IMR-90 (cell line): ENCODE measurements around the gene HDGFL1. TPM values are rescaled to one million over a fixed set of nuclear protein-coding genes. Genes with fewer than 3 reads are reported as not detected.

Experiments used
- ATAC-seq: fragments of 200-7000 bp; cut with Tn5 transposase; 2 replicates; pipeline ENCODE4 v1.9.1; 2020; ENCODE audit warnings: low read depth, mild to moderate bottlenecking, moderate library complexity
- BruUV-seq: library from RNA; stranded (reverse); fragments of 400-500 nt; replicated peaks from 2 replicates; lab custom pipeline; 2021; lab: Mats Ljungman, UMichigan
- CTCF ChIA-PET: fragments of 300-600 bp; formaldehyde crosslinking; extraction: SDS; loops from one replicate; lab custom pipeline; 2021; ENCODE audit warnings: antibody characterized with exemption; lab: Yijun Ruan, JAX
- POLR2A ChIA-PET: fragments of 300-600 bp; sonication (Branson Sonifier 250); formaldehyde crosslinking; loops from one replicate; lab custom pipeline; 2022; ENCODE audit warnings: antibody characterized with exemption; ENCODE audit not compliant: unreplicated experiment; lab: Charles Lee
- DNase-seq: peaks from one replicate; pipeline ENCODE4 v3.0.0; 2013
- H2AFZ ChIP-seq: replicated peaks from 2 replicates; pipeline ENCODE3; 2013; ENCODE audit warnings: low read length, mild to moderate bottlenecking; ENCODE audit not compliant: poor library complexity
- H2AK5ac ChIP-seq: 2 replicates; pipeline ENCODE4 v1.6.1; 2013; ENCODE audit warnings: low read depth, low read length, inconsistent platforms
- H2AK9ac ChIP-seq: replicated peaks from 2 replicates; pipeline ENCODE3; 2013; ENCODE audit warnings: mild to moderate bottlenecking, low read depth, low read length, moderate library complexity; ENCODE audit not compliant: poor library complexity
- H2BK120ac ChIP-seq: 2 replicates; pipeline ENCODE4 v1.6.1; 2013; ENCODE audit warnings: low read depth, low read length, inconsistent platforms
- H2BK15ac ChIP-seq: 3 replicates; pipeline ENCODE4 v1.6.1; 2013; ENCODE audit warnings: low read depth, low read length, inconsistent platforms
- H2BK20ac ChIP-seq: 2 replicates; pipeline ENCODE4 v1.6.1; 2013; ENCODE audit warnings: low read depth, mild to moderate bottlenecking, inconsistent platforms, low read length, moderate library complexity
- H2BK5ac ChIP-seq: 2 replicates; pipeline ENCODE4 v1.6.1; 2013; ENCODE audit warnings: mild to moderate bottlenecking, low read depth, low read length, inconsistent platforms; ENCODE audit not compliant: poor library complexity, severe bottlenecking
- H3K14ac ChIP-seq: replicated peaks from 2 replicates; pipeline ENCODE4 v1.6.1; 2013; ENCODE audit warnings: low read depth, low read length, inconsistent platforms
- H3K18ac ChIP-seq: 2 replicates; pipeline ENCODE4 v1.6.1; 2013; ENCODE audit warnings: low read depth, low read length, control low read depth
- H3K23ac ChIP-seq: 2 replicates; pipeline ENCODE4 v1.6.1; 2013; ENCODE audit warnings: low read depth, low read length, inconsistent platforms
- H3K27ac ChIP-seq: 2 replicates; pipeline ENCODE4 v1.5.1; 2013; ENCODE audit warnings: mild to moderate bottlenecking, control low read depth, low read length; ENCODE audit not compliant: insufficient read depth
- H3K27me3 ChIP-seq: 2 replicates; pipeline ENCODE4 v1.6.1; 2013; ENCODE audit warnings: low read length; ENCODE audit not compliant: control insufficient read depth, insufficient read depth
- H3K36me3 ChIP-seq: 2 replicates; pipeline ENCODE4 v1.6.1; 2013; ENCODE audit warnings: low read length, mixed read lengths; ENCODE audit not compliant: control insufficient read depth, insufficient read depth
- H3K4ac ChIP-seq: 2 replicates; pipeline ENCODE4 v1.6.1; 2013; ENCODE audit warnings: low read depth, low read length, inconsistent platforms
- H3K4me1 ChIP-seq: 2 replicates; pipeline ENCODE4 v1.6.1; 2013; ENCODE audit warnings: low read length, mixed read lengths; ENCODE audit not compliant: control insufficient read depth, insufficient read depth
- H3K4me2 ChIP-seq: 2 replicates; pipeline ENCODE4 v1.6.1; 2013; ENCODE audit warnings: low read depth, mild to moderate bottlenecking, control low read depth, low read length, moderate library complexity
- H3K4me3 ChIP-seq: 2 replicates; pipeline ENCODE4 v1.5.1; 2013; ENCODE audit warnings: low read depth, mild to moderate bottlenecking, control low read depth, low read length, moderate library complexity; ENCODE audit not compliant: insufficient read depth
- H3K56ac ChIP-seq: 2 replicates; pipeline ENCODE4 v1.6.1; 2013; ENCODE audit warnings: low read length, inconsistent platforms; ENCODE audit not compliant: insufficient read depth; ENCODE audit errors: extremely low read depth
- H3K79me1 ChIP-seq, 2 experiments: 2 replicates each; pipeline ENCODE4 v1.6.1; 2013; ENCODE audit warnings: low read length in 2 of 2, inconsistent platforms in 1 of 2, low read depth in 1 of 2
- H3K9ac ChIP-seq: 2 replicates; pipeline ENCODE4 v1.6.1; 2013; ENCODE audit warnings: low read depth, low read length, control low read depth
- H3K9me1 ChIP-seq: 2 replicates; pipeline ENCODE4 v1.6.1; 2013; ENCODE audit warnings: low read length, inconsistent platforms; ENCODE audit not compliant: insufficient read depth
- H3K9me3 ChIP-seq: 2 replicates; pipeline ENCODE4 v1.6.1; 2013; ENCODE audit warnings: low read length; ENCODE audit not compliant: control insufficient read depth, insufficient read depth
- H4K20me1 ChIP-seq: 2 replicates; pipeline ENCODE4 v1.6.1; 2013; ENCODE audit warnings: low read length, inconsistent platforms; ENCODE audit not compliant: insufficient read depth
- H4K5ac ChIP-seq: 2 replicates; pipeline ENCODE4 v1.6.1; 2013; ENCODE audit warnings: mild to moderate bottlenecking, low read depth, low read length, control low read depth
- H4K8ac ChIP-seq, 2 experiments: 2 replicates each; pipeline ENCODE4 v1.6.1; 2013; ENCODE audit warnings: low read depth in 2 of 2, low read length in 2 of 2, control low read depth in 1 of 2, inconsistent platforms in 1 of 2
- H4K91ac ChIP-seq: 2 replicates; pipeline ENCODE4 v1.6.1; 2013; ENCODE audit warnings: low read depth, low read length, inconsistent platforms; ENCODE audit not compliant: insufficient read depth
- ELK1 ChIP-seq: fragments of 150-350 bp; IDR thresholded peaks from 2 replicates; pipeline ENCODE4 v1.6.1; 2016; ENCODE audit warnings: low read depth, mild to moderate bottlenecking, low read length, moderate library complexity, borderline replicate concordance
- FOS ChIP-seq: fragments of 150-350 bp; IDR thresholded peaks from 2 replicates; pipeline ENCODE4 v1.6.1; 2016; ENCODE audit warnings: low read depth, low read length
- MAZ ChIP-seq: IDR thresholded peaks from 2 replicates; pipeline ENCODE4 v1.6.1; 2012; ENCODE audit warnings: low read depth, mild to moderate bottlenecking, low read length, improper control_type of control experiment, moderate library complexity, borderline replicate concordance
- RAD21 ChIP-seq: IDR thresholded peaks from 2 replicates; pipeline ENCODE4 v1.6.1; 2012; ENCODE audit warnings: low read length, improper control_type of control experiment
- RCOR1 ChIP-seq: IDR thresholded peaks from 2 replicates; pipeline ENCODE4 v1.6.1; 2012; ENCODE audit warnings: mild to moderate bottlenecking, low read length, improper control_type of control experiment; ENCODE audit not compliant: insufficient replicate concordance
- USF2 ChIP-seq: fragments of 150-350 bp; IDR thresholded peaks from 2 replicates; pipeline ENCODE4 v1.6.1; 2017; ENCODE audit warnings: mild to moderate bottlenecking, antibody characterized with exemption, low read length, low read depth
- dilution Hi-C: fragments of 300-500 bp; cut with HindIII; formaldehyde crosslinking; loops from one replicate; pipeline ENCODE4 v1.14.3; 2018; ENCODE audit warnings: low sequenced_read_pairs; ENCODE audit not compliant: unreplicated experiment
- in situ Hi-C: fragments of 300-500 bp; cut with MboI; formaldehyde crosslinking; loops from 3 replicates; pipeline ENCODE4 v1.14.3; 2019; ENCODE audit warnings: low sequenced_read_pairs, inconsistent platforms, mixed read lengths
- intact Hi-C: fragments of 100-400 bp; cut with micrococcal nuclease; formaldehyde crosslinking; loops from 2 replicates; pipeline ENCODE4 v1.10.0; 2022
- polyA plus RNA-seq, 3 experiments: library from polyadenylated mRNA; depleted of rRNA; stranded (reverse); fragments of >200 nt; gene quantifications; 2 replicates each; pipeline ENCODE4 v1.2.3, GENCODE V29; 2012; ENCODE audit warnings: low replicate concordance in 1 of 3
- total RNA-seq: library from RNA; depleted of rRNA; stranded (reverse); fragments of >200 nt; gene quantifications from 2 replicates; pipeline ENCODE4 v1.2.3, GENCODE V29; 2012

The HDGFL1 gene
- total and polyA plus RNA-seq, 2 of the 4 experiments (the other 2 are of a cell fraction) = not detected

DNA sequence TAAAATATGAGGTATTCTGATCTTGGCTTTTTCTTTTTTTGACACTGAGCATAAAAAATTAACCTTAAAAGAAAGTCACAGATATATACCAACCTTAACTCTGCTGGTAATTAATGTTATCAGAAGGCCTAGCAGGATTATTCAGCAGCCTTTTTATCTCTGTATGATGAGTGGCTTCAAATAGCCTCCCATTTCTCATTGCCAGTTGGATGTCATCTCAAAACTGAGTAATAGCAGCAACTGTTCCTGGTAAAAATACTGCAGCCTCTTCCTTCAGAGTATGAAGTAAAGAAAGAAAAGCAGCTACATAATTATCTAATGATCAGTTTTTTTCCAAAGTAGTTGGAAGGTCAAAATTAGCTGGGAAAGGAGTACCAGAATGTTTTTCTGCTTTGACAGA is 24.9 kb upstream of the HDGFL1 start:
- H3K79me1 ChIP-seq = no peaks in the 10 kb centered on the region
- H3K9ac ChIP-seq = no peak overlapping the region
- TF ChIP-seq FOS = no peak
- TF ChIP-seq ELK1 = no peak
- no peak for TF ChIP-seq RAD21
- no peak for TF ChIP-seq MAZ
- TF ChIP-seq RCOR1 = no peak
- no peak for TF ChIP-seq USF2
- no peak overlapping the region for H3K27ac ChIP-seq
- H4K91ac ChIP-seq = no peak overlapping the region
- no peak overlapping the region for H2AFZ ChIP-seq
- H3K9me1 ChIP-seq = no peaks in the 10 kb centered on the region
- H2BK20ac ChIP-seq = no peak overlapping the region
- no peaks in the 10 kb centered on the region for H3K9me3 ChIP-seq
- no peak overlapping the region for H2BK5ac ChIP-seq
- H4K20me1 ChIP-seq = no peaks in the 10 kb centered on the region
- H3K36me3 ChIP-seq = no peaks in the 10 kb centered on the region
- no peak for DNase-seq
- H2BK120ac ChIP-seq = no peak overlapping the region
- no peak overlapping the region for H3K18ac ChIP-seq
- no peak overlapping the region for H2BK15ac ChIP-seq
- in situ Hi-C loops (no loop called here), dilution Hi-C loops (no loop called here), intact Hi-C loops (no loop called here)
- H4K5ac ChIP-seq = no peak overlapping the region
- H3K23ac ChIP-seq = no peak overlapping the region
- no peak overlapping the region for H3K4me3 ChIP-seq
- BruUV-seq = no TSS peak
- H3K4me2 ChIP-seq = no peak overlapping the region
- ATAC-seq = no peak
- H3K56ac ChIP-seq = no peak overlapping the region
- no peak overlapping the region for H3K14ac ChIP-seq
- H2AK9ac ChIP-seq = no peak overlapping the region
- H3K27me3 ChIP-seq = no peaks in the 10 kb centered on the region
- H3K4ac ChIP-seq = no peak overlapping the region
- H3K4me1 ChIP-seq = no peaks in the 10 kb centered on the region
- no peak overlapping the region for H2AK5ac ChIP-seq
- CTCF ChIA-PET = interaction anchor here (1.2 kb wide), 1 partner anchor 8 kb away, joined by 3 read pairs; no protein-coding TSS in a partner anchor
- POLR2A ChIA-PET = no interaction called here
- no peak overlapping the region for H4K8ac ChIP-seq
